HG03108 (cell line): ENCODE data around the gene ANKRD24.
"Not testable (repeated sequence)": the region's sequence is repeated elsewhere in the genome, so short reads cannot be mapped to it uniquely, and the experiment has no call there.

ENCODE experiments used
- ATAC-seq: cut with Tn5 transposase; IDR thresholded peaks from one replicate; pipeline ENCODE4 v1.9.1; 2021; ENCODE audit warnings: moderate library complexity; ENCODE audit not compliant: unreplicated experiment

The ANKRD24 gene

DNA sequence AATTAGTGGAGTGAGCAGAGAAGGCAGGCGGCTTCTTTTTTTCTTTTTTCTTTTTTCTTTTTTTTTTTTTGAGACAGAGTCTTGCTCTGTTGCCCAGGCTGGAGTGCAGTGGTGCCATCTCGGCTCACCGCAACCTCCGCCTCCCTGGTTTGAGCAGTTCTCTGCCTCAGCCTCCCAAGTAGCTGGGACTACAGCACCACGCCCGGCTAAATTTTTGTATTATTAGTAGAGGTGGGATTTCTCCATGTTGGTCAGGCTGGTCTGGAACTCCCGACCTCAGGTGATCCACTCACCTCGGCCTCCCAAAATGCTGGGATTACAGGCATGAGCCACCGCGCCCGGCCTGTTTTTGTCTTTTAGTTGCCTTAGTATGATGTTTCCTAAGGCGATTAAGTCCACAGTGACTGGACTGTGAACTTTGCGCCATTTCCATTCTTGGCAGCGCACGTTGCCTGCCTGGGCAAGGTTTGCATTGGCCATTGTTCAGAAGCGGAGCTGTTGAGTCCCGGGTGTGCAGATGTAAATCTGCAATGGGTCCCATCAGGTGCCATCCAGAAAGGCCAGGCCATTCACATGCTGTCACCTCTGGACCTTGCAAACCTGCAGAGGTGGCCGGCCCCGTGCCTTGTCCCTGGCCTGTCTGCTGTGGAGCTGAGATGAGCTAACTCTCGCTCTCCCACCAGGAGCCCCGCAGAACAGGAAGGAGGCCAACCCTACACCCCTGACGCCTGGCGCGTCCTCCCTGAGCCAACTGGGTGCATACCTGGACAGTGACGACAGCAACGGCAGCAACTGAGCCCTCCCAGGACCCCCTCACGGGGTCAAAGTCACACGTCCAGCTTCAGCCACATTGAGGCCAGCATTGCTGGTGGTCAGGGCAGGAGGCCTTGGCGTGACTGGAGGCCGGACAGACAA lies 85.7 kb downstream of the ANKRD24 start:
- ATAC-seq, result no peak

DNA sequence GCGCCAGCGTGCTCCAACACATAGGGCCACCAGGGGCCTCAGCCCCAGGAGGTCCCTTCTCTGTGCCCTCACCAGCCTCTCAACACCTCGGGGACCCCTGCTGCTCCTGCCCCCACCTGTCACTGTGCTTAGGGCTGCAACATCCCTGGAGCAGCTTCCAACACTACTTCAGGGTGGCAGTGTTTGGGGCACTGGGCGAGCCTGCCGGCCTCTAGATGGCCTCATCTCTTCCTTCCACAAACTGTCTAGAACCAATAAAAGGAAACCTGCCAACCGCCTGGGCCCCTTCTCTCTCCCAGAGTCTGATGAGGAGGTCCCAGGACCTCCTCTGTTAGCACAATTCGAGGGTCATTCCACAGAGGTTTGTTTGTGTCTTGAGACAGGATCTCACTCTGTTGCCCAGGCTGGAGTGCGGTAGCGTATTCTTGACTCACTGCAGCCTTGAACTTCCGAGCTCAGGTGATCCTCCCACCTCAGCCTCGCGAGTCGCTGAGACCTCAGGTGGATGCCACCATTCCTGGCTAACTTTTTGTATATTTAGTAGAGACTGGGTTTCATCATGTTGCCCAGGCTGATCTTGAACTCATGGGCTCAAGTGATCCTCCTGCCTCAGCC lies 86.4 kb downstream of the ANKRD24 start:
- no peak for ATAC-seq

DNA sequence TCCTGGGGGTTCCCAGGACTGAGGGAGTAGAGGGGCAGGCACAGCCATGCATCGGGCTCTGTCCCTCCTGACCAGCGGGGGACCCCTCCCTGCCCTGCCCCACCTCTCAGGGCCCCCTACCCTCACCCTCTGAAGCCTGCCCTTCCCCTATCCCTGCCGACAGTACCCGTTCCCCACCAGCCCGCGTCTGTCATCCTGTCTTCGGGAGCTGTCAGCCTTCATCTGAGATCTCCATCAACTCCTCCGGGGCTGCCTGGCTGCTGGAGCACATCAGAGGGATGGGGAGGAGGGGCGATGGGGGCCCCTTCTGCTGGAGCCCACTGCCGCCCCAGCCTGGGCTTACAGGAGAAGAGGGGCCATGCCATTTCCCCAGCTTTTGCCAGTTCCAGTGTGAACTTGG lies 90.4 kb downstream of the ANKRD24 start:
- ATAC-seq, result no peak

GRCh38 chr19:4274321-4274686 lies 91.8 kb downstream of the ANKRD24 start:
- not testable (repeated sequence) for ATAC-seq
